ENCODE results near the gene VAC14.
"Not testable (repeated sequence)": the region's sequence is repeated elsewhere in the genome, so short reads cannot be mapped to it uniquely, and the experiment has no call there.

Gene VAC14

DNA sequence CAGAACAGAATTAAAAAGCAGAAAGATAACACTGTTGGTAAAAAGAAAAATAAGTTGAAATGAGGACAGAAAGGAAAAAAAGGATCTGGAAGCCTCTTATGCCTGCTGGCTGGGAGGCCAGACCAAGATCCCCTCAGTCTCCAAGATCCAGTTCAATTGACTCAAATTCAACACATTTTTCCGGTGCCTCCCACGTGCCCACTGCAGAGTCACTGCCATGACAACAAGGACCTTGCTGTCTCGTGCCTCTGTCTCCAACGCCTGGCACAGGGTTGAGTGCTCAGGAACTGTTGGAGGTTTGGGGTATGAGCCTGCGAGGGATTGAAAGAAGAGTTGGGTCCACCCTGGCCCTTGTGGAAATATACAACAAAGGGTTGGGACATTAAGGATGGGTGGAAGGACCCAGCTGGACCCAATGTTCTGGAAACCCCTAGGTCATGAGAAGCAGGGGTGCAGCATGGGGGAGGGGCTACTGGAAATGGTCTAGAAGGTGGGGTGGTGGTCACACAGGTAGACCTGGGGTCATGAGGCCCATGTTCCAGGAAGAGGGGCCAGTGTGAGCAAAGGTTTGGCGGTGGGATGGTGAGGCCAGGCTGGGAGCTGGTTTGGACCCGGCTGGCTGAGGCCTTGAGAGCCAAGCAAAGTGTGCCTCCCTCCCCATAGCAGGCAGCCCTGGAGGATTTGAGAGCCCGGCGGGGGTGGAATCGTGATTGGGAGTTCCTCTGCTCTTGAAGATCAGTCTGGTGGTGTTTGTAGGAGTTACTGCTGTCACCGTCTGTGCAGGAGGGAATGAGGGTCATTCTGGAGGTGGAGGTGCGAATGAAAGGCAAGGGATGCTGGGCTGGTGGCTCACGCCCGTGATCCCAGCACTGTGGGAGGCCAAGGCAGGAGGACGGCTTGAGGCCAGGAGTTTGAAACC is 153.3 kb downstream of the VAC14 start:
- DNase-seq (ENCODE audit: insufficient read length, low spot score) (no peak), FAIRE-seq (no peak)
- TF ChIP-seq POU2F2 (IDR thresholded peaks at IDR 0.05; ENCODE audit: low read depth, low read length) (no peak), TAF1 (IDR thresholded peaks at IDR 0.05; ENCODE audit: low read depth, low read length) (no peak), POLR2AphosphoS5 (IDR thresholded peaks at IDR 0.05; ENCODE audit: low read depth, low read length) (no peak), SPI1 (IDR thresholded peaks at IDR 0.05; ENCODE audit: low read depth, low read length) (no peak), POLR2A (IDR thresholded peaks at IDR 0.05; ENCODE audit: low read depth, low read length) (no peak), PAX5 (IDR thresholded peaks at IDR 0.05; ENCODE audit: insufficient read depth, low read length, severe bottlenecking) (no peak)

DNA sequence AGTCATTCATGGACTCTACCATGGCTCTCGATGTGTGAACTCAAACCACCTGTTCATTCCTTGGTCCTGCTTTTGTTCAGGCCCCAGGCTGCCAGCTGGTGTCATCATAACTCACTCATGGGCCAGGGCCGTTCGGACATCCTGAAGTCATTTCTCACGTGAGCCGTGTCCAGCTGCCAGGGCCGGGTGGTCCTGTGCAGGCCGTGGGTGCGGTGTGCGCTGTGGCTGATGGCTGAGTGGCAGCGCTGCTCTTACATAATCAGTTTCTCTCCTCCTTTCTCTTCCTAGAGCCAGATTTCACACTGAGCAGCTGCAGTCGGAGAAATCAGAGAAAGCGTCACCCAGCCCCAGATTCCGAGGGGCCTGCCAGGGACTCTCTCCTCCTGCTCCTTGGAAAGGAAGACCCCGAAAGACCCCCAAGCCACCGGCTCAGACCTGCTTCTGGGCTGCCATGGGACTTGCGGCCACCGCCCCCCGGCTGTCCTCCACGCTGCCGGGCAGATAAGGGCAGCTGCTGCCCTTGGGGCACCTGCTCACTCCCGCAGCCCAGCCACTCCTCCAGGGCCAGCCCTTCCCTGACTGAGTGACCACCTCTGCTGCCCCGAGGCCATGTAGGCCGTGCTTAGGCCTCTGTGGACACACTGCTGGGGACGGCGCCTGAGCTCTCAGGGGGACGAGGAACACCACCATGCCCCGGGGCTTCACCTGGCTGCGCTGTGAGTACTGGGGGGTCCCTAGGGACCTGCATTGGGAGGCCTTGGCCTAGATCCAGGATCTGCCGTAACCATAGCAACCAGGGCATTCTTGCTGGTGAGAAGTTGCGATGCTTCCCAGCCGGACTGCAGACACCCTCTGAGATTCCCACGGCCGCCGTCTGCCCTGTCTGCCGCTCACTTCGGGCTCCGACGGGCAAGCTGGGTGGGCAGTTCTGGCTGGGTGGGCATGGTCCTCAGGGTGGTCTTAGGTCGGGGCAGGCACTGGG is 154.4 kb downstream of the VAC14 start, which contains the start of gene IL34:
IL34 (plus strand) TSS at position 300 of the 982 bp plus-strand sequence; CDS start at position 689, 389 bp downstream.
- TF ChIP-seq PAX5 (IDR thresholded peaks at IDR 0.05; ENCODE audit: insufficient read depth, low read length, severe bottlenecking), result no peak
- TF ChIP-seq POLR2A (IDR thresholded peaks at IDR 0.05; ENCODE audit: low read depth, low read length), result no peak
- TF ChIP-seq SPI1 (IDR thresholded peaks at IDR 0.05; ENCODE audit: low read depth, low read length), result no peak
- no peak for TF ChIP-seq TAF1 (IDR thresholded peaks at IDR 0.05; ENCODE audit: low read depth, low read length)
- no peak for TF ChIP-seq POU2F2 (IDR thresholded peaks at IDR 0.05; ENCODE audit: low read depth, low read length)
- FAIRE-seq (no peak), DNase-seq (ENCODE audit: insufficient read length, low spot score) (no peak)

DNA sequence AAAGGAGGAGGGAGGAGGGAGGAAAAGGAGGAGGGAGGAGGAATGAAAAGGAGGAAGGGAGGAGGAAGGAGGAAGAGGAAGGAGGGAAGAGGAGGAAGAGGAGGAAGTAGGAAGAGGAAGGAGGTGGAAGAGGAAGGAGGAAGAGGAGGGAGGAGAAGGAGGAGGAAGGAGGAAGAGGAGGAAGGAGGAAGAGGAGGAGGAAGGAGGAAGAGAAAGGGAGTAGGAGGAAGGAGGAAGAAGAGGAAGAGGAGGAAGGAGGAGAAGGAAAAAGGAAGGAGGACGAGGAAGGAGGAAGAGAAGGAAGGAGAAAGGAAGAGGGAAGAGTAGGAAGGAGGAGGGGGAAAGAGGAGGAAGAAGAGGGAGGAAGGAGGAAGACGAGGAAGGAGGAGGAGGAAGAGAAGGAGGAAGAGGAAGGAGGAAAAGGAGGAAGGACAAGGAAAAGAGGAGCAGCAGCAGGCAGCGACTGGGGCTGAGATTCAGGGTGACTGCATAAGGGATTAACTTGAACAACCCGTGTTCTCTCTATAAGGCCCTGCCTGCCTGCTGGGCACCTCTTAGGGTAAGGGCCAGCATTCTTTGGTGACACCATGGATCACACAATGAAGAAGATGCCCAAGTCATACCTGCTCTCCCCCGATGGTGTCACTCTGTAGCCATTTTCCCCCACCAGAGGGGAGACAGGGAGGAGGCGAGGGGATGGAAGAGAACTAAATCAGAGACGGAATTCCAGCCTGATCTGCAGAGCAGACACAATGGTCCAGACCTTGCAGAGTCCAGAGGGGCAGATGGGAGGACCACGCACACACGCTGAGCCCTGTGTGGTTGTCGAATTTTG is 156.0 kb downstream of the VAC14 start:
- DNase-seq (ENCODE audit: insufficient read length, low spot score), result no peak
- no peak for TF ChIP-seq SPI1 (IDR thresholded peaks at IDR 0.05; ENCODE audit: low read depth, low read length)
- TF ChIP-seq POLR2A (IDR thresholded peaks at IDR 0.05; ENCODE audit: low read depth, low read length), result no peak
- no peak for TF ChIP-seq POLR2AphosphoS5 (IDR thresholded peaks at IDR 0.05; ENCODE audit: low read depth, low read length)
- no peak for TF ChIP-seq TAF1 (IDR thresholded peaks at IDR 0.05; ENCODE audit: low read depth, low read length)
- no peak for TF ChIP-seq POU2F2 (IDR thresholded peaks at IDR 0.05; ENCODE audit: low read depth, low read length)
- TF ChIP-seq PAX5 (IDR thresholded peaks at IDR 0.05; ENCODE audit: insufficient read depth, low read length, severe bottlenecking), result no peak
- FAIRE-seq, result no peak

DNA sequence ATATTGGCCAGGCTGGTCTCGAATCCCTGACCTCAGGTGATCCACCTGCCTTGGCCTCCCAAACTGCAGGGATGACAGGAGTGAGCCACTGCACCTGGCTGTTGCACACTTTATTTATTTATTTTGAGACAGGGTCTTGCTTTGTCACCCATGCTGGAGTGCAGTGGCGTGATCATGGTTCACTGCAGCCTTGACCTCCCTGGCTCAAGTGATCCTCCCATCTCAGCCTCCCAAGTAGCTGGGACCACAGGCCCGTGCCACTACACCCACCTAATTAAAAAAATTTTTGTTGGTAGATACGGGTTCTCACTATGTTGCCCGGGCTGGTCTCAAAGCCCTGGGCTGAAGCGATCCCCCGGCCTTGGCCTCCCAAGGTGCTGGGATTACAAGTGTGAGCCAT is 157.7 kb downstream of the VAC14 start:
- not testable (repeated sequence) for DNase-seq (ENCODE audit: insufficient read length, low spot score); FAIRE-seq

DNA sequence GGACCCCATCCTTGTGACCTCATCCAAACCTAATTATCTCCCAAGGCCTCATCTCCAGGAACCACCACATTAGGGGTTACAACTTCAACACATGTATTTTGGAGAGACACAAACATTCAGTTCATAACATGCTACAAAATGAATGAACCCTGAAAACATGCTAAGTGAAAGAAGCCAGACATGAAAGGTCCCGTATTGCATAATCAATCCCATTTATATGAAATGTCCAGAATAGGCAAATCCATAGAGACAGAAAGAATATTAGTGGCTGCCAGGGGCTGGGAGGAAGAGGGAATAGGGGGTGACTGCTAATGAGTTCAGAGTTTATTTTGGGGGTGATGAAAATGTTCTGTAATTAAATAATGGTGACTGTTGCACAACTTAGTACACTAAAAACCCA is 158.3 kb downstream of the VAC14 start:
- no peak for FAIRE-seq
- no peak for DNase-seq (ENCODE audit: insufficient read length, low spot score)
- no peak for TF ChIP-seq SPI1 (IDR thresholded peaks at IDR 0.05; ENCODE audit: low read depth, low read length)
- no peak for TF ChIP-seq POLR2A (IDR thresholded peaks at IDR 0.05; ENCODE audit: low read depth, low read length)

DNA sequence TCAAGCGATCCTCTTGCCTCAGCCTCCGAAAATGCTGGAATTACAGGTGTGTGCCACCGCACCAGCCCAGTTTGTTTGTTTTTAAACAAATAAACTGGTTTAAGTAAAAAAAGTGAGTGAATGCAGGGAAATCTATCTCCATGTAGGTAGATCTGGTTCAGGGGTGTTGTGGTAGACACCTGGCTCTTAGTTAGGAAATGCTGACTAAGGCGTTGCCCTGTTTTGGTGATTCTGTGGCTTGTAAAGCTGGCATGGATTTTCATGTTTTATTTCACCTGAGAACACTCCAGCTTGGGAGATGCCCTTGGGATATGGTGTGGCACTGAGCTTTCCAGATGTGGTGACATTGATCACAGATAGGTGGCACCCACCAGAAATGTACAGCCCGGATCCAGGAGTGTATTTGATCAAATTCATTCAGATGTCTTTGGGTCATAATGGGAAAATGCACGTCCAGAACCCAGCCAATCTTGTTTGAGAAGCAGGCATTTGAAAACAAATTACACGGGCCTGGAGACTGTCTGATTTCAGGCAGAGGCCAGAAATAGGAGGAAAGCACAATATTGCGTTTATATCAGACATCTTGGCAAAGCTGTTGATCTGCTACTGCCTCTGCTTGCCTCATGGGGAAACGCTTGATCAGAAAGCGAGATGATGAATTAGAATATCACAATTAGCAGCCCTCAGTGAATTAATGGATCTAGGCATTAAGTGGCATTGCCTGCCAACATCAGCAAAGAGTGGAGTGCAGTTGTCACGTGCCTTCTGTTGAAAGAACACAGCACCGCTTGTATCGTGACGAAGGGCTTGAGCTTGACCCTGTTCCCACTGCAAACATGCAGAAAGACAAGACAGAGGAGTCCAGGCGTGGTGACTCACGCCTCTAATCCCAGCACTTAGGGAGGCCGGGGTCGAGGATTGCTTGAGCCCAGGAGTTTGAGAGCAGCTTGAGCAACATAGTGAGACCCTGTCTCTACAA is 161.9 kb downstream of the VAC14 start:
- TF ChIP-seq POLR2A (IDR thresholded peaks at IDR 0.05; ENCODE audit: low read depth, low read length) (no peak), TAF1 (IDR thresholded peaks at IDR 0.05; ENCODE audit: low read depth, low read length) (no peak), POU2F2 (IDR thresholded peaks at IDR 0.05; ENCODE audit: low read depth, low read length) (no peak), POLR2AphosphoS5 (IDR thresholded peaks at IDR 0.05; ENCODE audit: low read depth, low read length) (no peak), PAX5 (IDR thresholded peaks at IDR 0.05; ENCODE audit: insufficient read depth, low read length, severe bottlenecking) (no peak), SPI1 (IDR thresholded peaks at IDR 0.05; ENCODE audit: low read depth, low read length) (no peak)
- no peak for FAIRE-seq
- no peak for DNase-seq (ENCODE audit: insufficient read length, low spot score)

Measured in GM12891 (cell line).